Measurements from ENCODE around the gene SHB.
"Not testable (repeated sequence)": the region's sequence is repeated elsewhere in the genome, so short reads cannot be mapped to it uniquely, and the experiment has no call there.

SHB gene

DNA sequence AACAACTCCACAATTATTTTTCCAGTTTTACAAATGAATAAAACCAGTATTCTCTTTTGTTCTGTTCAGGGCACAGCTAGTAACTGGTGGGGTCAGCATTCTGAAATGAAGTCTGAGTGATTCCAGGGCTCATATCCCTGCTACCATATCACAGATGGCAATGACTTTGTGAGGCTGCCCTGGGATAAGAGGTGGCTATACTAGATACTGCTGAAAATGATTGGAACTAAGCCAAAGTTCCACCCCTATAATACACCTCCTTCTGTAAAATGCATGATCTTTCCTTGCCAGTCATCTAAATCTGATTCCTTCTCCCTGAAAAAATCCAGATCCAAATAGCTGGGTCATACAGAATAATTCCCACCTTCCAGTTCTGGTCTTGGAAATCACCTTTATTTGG is 179.5 kb downstream of the SHB start:
- no peak for TF ChIP-seq CTCF (conservative IDR thresholded peaks at IDR 0.05)
- no peak overlapping the region for H3K27ac ChIP-seq

DNA sequence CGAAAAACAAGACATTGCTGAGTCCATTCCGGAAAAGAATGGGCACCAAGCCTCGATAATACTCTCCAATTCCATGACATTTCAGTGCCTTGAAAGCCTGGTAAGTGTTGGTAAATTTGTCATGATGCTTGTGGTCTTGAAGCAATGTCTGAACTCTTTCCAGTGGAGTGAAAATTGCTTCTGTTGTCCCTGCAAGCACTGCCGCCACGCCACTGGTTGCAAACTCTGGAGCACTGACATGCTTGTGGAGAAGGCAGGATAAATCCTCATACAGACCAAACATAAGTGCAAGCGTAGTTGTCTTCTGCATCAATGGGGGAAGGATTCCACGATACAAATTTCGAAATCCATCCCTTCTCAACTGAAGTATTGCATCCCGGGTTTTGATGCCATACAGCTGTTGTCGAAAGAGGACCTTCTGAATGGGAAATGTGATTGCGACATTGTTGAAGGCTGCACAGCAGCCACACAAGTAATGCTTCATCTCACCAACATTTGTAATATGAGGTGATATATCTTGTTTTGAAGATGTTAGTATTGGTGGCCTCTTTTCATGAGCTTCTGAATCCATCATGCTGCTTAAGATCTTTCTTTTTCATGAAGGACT is 180.9 kb downstream of the SHB start:
- not testable (repeated sequence) for H3K27ac ChIP-seq

GRCh38 chr9:37880916-37881479 is 188.0 kb downstream of the SHB start:
- no peak for TF ChIP-seq CTCF (conservative IDR thresholded peaks at IDR 0.05)

GRCh38 chr9:37876376-37876775 is 192.7 kb downstream of the SHB start:
- TF ChIP-seq CTCF (conservative IDR thresholded peaks at IDR 0.05) = no peak
- H3K27ac ChIP-seq = no peak overlapping the region

More at GRCh38 chr9:37880916-37881479, 188.0 kb downstream of the SHB start:
- H3K27ac ChIP-seq = no peak overlapping the region

DNA sequence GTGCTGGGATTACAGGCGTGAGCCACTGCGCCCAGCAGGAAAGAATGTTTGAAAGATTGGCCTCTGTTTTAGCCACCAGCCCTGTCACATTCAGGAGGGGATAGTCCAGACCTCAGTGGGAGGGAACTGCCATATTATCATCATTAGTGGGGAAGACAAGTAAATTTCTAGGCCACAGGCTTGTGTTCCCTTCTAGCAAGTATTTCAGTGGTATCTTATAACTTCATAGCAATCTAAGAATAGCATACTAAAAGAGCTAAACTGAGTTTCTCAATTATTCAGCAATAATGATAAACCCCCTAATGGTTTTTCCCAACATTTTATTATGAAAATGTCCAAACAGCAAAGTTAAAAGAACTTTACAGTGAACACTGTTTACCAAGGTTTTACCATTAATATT is 195.1 kb downstream of the SHB start:
- H3K27ac ChIP-seq = no peak overlapping the region
- TF ChIP-seq CTCF (conservative IDR thresholded peaks at IDR 0.05) = no peak

DNA sequence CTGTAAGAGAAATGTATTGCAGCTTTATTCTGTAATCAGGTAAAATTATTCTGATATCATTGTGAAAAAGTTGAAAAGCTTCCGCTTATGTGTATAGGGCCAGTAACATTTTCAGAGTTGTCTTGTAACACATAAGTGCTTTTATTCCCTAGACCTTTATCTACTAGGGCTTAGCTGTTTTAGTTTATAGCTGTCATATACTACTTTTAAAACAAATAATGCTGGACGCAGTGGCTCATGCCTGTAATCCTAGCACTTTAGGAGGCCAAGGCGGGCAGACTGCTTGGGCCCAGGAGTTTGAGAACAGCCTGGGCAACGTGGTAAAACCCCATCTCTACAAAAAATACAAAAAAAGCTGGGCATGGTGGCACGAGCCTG is 198.2 kb downstream of the SHB start:
- no peak for TF ChIP-seq CTCF (conservative IDR thresholded peaks at IDR 0.05)

DNA sequence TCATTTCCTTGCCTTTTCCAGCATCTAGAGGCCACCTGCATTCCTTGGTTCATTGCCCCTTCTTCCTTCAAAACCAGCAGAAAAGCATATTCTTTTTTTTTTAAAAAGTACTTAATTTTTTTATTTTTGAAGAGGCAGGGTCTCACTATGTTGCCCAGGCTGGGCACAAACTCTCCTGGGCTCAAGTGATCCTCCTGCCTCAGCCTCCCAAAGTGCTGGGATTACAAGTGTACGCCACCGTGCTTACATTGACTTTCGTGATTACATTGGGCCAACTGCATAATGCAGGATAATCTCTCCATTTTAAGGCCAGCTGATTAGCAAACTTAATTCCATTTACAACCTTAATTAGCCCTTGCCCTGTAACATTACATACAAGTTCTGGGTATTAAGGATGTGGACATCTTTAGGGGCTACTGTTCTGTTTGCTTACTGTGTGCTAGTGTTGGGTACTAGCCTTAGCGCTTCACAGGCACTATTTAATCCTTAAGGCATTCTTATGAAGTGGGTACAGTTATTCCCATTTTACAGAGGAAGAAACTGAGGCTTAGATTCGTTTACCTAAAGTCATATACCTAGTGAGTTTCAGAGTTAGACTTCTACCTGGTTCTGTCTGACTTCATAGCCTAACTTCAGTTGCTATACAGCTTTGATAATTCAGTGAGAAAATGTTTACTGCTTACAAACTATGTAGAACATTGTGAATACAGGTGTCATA is 198.8 kb downstream of the SHB start:
- H3K27ac ChIP-seq = no peak overlapping the region; the same call in 1 of the 2 replicates
- no peak for TF ChIP-seq CTCF (conservative IDR thresholded peaks at IDR 0.05)

More for the DNA sequence above, 198.2 kb downstream of the SHB start:
- no peak overlapping the region; the same call in 1 of the 2 replicates for H3K27ac ChIP-seq
